ENCODE data around the gene SETD4.

- TF ChIP-seq CTCF (IDR thresholded peaks at IDR 0.05; ENCODE audit: low read length): no peak
- no peak for TF ChIP-seq EZH2 (IDR thresholded peaks at IDR 0.05; ENCODE audit: borderline replicate concordance, low read length)
Observed at GRCh38 chr21:36015045-36015444, 45.3 kb downstream of the SETD4 start.

All from OCI-LY1 (cell line).